Stimulated activated CD4-positive, alpha-beta T cell treated with anti-CD3 and anti-CD28 coated beads, Interleukin-2, amount 100 ng/mL, for 48 hours (primary cell): ENCODE data around the gene PCDH18.
"Not testable (repeated sequence)": the region's sequence is repeated elsewhere in the genome, so short reads cannot be mapped to it uniquely, and the experiment has no call there.

ENCODE experiments used
- DNase-seq, 2 donors: peaks; one replicate each; pipeline ENCODE4 v3.0.0-alpha.2; 2020

Gene PCDH18

DNA sequence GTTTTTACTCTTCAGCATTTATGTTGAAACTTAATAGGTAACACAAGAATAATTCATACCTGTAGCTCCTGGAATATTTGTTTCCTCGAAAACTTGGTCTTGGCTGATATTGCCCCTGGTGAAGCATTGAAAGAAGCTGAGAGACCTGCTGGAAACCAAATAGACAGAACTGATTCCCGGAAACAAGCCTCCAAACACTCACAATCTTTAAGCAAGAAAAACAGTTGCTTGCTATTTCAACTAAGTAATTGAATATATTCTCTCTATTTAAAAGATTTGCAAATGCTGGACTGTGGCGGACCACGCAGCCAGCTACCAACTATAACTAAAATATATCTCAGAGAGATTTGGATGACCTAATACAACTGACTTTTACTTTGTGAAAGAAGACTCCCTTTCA is 3.6 kb downstream of the PCDH18 start:
- DNase-seq: no peak

DNA sequence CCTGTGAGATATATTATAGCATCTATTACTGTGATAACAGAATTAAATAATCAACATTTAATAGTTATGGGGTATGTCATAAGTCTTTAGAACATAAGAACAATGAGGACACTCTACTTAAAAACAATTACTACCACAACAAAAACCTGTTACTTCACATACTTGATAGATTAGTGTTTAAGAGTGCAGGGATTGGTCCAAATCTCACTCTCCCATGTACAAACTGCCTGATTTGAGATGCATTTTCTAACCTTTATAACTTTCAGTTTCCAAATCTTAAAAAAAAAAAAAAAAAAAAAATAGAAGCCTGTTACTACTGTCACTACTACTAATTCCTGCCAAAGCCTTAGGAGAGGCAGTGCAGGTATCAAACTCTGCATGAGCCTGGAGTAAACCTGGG is 5.6 kb downstream of the PCDH18 start:
- no peak for DNase-seq

DNA sequence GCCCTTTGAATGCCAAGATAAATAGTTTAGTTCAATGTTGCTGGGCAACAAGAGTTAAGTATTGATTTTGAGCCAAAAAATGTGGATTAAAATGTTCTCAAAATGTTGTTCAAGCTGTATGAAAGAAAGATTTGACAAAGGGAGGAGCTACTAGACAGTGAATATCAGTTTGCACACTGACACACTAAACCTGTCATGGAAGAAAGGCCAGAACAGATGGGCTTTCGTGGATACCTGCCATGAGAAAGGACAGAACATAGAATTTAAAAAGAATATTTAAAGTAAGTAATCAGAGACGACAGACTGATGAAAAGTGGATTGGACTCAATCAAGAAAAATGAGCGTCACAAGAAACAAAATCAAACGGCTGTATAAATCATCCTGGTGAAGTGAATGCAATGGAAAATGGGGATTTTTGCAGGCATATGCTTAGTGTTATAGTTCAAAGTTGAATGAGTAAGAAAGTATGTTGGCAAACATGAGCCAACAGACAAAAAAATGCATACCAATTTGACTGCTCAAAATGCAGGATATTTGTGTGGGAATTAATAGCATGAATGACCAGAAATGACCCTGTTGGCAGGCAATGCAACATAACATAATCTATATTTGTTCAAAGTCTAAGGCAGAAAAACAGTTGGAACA is 7.4 kb downstream of the PCDH18 start:
- no peak for DNase-seq

DNA sequence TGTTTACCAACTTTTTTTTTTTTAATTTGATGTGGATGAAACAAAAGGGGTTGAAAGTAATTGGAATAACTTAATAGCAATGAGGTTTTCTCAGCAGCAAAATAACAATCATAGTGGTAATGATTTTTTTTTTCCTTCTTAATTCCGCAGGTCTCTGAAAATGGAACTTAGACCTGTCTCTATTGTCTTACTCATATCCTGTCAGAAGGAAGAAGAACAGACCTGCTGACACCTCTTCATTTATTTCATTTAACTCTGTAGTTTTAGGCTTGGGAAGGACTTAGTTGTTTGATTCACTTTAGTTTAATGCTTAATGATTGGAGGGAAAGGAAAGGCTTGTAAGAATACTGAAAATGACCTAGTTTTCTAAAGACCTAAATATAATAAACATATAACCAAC is 9.0 kb downstream of the PCDH18 start:
- no peak for DNase-seq

GRCh38 chr4:137521053-137521452 is 11.2 kb downstream of the PCDH18 start:
- DNase-seq: no peak

GRCh38 chr4:137519406-137519805 is 12.9 kb downstream of the PCDH18 start:
- DNase-seq: no peak

DNA sequence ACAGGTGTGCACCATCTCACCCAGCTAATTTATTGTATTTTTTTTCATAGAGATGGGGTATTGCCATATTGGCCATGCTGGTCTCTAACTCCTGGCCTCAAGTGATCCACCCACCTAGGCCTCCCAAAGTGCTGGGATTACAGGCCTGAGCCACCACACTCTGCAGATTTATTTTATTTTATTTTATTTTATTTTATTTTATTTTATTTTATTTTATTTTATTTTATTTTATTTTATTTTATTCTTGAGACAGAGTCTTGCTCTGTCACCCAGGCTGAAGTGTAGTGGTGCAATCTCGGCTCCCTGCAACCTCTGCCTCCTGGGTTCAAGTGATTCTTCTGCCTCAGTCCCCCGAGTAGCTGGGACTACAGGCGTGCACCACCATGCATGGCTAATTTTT is 15.0 kb downstream of the PCDH18 start:
- not testable (repeated sequence) for DNase-seq

GRCh38 chr4:137514406-137515111 is 17.7 kb downstream of the PCDH18 start:
- DNase-seq: no peak

DNA sequence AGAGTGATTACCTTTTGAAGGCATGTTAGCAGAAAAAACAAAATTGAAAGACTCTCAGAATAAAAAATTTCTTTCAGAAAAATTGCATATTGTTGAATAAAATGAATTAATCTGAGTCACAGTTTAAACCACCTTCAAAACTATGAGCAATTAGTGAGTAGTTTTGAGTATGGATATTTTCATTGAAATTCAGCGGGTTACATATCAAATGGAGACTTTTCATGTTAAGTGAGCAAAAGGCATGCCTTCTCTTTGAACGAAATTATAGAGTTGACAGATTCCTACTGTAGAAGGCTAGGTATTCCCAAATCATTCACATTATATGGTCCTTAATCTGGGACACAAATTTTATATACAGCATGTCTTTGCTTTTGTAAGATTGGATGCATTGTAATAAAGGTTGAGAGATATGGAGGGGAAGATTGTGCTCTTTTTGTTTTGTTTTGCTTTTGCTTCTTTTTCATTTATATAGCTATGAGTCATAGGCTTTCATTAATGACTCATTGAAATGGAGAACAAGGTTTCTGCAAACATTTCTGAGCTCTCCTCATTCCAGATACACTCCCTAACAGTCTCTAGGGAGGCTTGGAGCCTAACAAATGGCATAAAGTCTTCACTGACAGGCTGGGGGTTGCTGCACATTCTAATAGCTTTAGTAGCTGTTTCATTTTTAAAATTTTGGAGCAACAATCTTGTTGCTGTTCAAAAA is 21.6 kb downstream of the PCDH18 start:
- DNase-seq: no peak

DNA sequence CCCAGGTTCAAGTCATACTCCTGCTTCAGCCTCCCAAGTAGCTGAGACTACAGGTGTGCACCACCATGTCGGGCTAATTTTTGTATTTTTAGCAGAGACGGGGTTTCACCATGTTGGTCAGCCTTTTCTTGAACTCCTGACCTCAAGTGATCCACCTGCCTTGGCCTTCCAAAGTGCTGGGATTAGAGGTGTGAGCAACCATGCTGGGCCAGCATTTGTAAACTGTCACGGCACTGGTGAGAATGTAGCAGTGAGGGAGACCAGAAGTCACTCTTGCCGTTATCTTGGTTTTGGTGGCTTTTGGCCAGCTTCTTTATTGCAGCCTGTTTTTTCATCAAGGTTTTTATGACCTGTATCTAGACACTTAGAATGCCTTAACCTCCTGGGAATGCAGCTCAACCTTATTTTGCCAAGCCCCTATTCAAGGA is 22.4 kb downstream of the PCDH18 start:
- DNase-seq: no peak

DNA sequence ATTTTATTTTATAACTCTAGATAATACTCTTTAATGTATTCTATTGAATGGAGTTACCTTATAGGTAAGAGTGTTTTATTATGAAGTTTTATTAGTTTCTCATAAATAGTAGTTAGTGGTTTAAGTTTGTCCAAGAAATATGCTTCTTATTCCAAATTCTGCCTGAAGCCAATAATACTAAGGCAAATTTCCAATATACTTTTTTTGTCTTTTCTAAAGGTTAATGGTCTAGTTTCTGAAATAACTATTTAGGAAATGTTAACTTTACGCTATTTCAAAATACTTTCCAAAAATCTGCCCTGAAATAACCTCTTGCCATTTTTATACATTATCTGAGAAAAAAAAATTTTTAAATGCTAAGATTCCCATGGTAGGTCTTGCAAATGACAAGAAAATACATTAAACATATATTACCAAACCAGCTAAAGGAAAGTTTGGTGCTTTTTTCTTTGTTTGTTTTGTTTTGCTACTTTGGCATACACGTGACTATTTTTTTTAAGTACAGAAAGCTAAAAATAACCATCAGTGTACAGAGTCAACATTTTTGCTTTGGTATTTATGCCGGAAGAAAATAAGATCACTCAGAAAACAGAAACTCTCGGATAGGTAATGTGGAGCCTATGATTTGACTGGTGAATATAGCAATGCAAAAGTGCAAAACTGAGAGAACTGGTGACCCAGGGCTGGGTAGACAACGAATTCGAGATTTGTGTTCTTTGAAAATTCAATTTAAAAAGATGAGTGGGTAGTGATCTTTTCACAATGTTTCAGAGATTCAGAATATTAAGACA is 29.8 kb downstream of the PCDH18 start:
- DNase-seq: no peak

- DNase-seq: not testable (repeated sequence)
These were observed 36.0 kb downstream of the PCDH18 start for GRCh38 chr4:137496267-137496666.

GRCh38 chr4:137495578-137495977 is 36.7 kb downstream of the PCDH18 start:
- no peak for DNase-seq

DNA sequence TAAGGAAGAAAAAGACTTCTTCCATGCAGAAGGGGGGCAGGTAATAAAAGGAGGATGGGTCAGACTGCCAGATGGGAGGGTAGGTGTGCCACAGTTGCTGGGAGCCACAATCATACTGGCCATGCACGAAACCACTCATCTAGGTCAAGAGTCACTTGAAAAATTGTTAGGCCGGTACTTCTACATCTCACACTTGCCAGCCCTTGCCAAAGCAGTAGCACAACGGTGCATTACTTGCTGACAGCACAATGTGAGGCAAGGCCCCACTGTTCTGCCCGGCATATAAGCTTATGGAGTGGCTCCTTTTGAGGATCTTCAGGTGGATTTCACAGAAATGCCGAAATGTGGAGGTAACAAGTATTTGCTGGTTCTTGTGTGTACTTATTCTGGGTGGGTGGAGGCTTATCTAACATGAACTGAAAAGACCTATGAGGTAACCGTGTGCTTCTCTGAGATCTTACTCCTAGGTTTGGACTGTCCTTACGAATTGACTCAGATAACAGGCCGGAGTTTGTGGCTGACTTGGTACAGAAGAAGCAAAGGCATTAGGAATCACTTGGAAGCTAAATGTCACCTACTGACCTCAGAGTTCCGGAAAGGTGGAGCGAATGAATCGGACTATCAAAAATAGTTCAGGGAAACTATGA is 48.9 kb downstream of the PCDH18 start:
- DNase-seq: not testable (repeated sequence)

DNA sequence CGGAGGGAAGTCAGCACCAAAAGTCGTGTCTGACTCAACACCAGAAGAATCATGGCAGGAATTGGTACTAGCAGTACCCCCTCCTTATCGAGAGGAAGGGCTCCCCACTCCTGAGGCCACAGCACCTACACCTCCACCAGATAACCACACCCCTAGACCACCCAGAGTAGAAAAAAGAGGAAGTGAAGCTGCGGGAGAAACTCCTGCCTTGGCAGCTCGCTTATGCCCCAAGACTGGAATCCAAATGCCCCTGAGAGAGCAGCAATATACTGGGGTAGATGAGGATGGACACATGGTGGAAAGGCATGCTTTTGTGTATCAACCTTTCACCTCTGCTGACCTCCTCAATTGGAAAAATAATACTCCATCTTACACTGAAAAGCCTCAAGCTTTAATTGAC is 52.6 kb downstream of the PCDH18 start:
- not testable (repeated sequence) for DNase-seq

GRCh38 chr4:137476345-137476744 is 55.9 kb downstream of the PCDH18 start:
- no peak for DNase-seq

- no peak for DNase-seq
These were observed 57.5 kb downstream of the PCDH18 start for GRCh38 chr4:137474711-137475301.

- no peak for DNase-seq
These were observed 60.4 kb downstream of the PCDH18 start for GRCh38 chr4:137471895-137472294.

GRCh38 chr4:137471461-137471860 is 60.8 kb downstream of the PCDH18 start:
- no peak for DNase-seq

DNA sequence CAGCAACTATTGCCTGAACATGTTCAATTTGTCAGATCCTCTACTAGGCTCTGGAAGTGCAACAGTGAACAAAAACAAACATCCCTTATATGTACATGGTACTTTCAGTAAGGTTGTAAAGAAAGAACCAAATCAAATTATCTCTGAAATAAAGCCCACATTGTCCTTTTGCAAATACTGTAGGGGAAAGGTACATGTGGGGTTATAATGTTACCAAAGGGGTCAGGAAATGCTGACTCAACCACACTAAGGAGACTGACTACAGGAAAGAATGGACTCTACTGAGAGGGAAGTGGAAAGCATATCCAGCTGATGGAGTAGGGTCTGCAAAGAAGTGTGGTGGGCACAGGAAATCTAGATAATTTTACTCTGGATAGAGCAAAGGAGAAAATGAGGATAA is 61.5 kb downstream of the PCDH18 start:
- no peak for DNase-seq
